IPS DF 19.7 (cell line): ENCODE measurements around the gene HOXC10.

Experiments used
- DNase-seq: peaks from one replicate; pipeline ENCODE4 v3.0.0-alpha.2; 2013; ENCODE audit warnings: low read depth, low spot score

Gene HOXC10

GRCh38 chr12:53977596-53978445 lies 7.1 kb upstream of the HOXC10 start:
- DNase-seq, result no peak

GRCh38 chr12:53978477-53979356 lies 6.2 kb upstream of the HOXC10 start:
- no peak for DNase-seq

GRCh38 chr12:53980104-53980801 lies 4.7 kb upstream of the HOXC10 start:
- DNase-seq, result no peak

- DNase-seq, result no peak
These were observed 4.0 kb upstream of the HOXC10 start for GRCh38 chr12:53980802-53981496.

GRCh38 chr12:53981634-53982565 lies 3.0 kb upstream of the HOXC10 start:
- DNase-seq, result no peak

GRCh38 chr12:53982648-53983567 lies 2.0 kb upstream of the HOXC10 start:
- DNase-seq, result no peak

GRCh38 chr12:53983568-53983949 lies 1.4 kb upstream of the HOXC10 start:
- DNase-seq, result no peak

GRCh38 chr12:53983950-53984572 lies 885 bp upstream of the HOXC10 start:
- no peak for DNase-seq

GRCh38 chr12:53985692-53985993 lies 697 bp downstream of the HOXC10 start:
- no peak for DNase-seq

GRCh38 chr12:53985994-53986685 lies 1.2 kb downstream of the HOXC10 start:
- DNase-seq, result no peak

GRCh38 chr12:53986686-53987483 lies 1.9 kb downstream of the HOXC10 start:
- DNase-seq, result no peak

- no peak for DNase-seq
These were observed 2.9 kb downstream of the HOXC10 start for GRCh38 chr12:53987787-53988230.

GRCh38 chr12:53988541-53989226 lies 3.7 kb downstream of the HOXC10 start:
- no peak for DNase-seq

GRCh38 chr12:53989227-53990113 lies 4.5 kb downstream of the HOXC10 start:
- DNase-seq, result no peak

- no peak for DNase-seq
These were observed 5.5 kb downstream of the HOXC10 start for GRCh38 chr12:53990311-53991076.
